Prostate gland (tissue), 2 donors: ENCODE measurements around the gene RNF141.

Source experiments
- CTCF ChIP-seq, 4 experiments: fragments of 200-600 bp in 2 of 4; fragments of 450-650 bp in 2 of 4; sonication (generic) in 2 of 4; IDR thresholded peaks; 1 replicate in 3 of 4; 2 replicates in 1 of 4; pipeline ENCODE4 v1.5.1; 2016 to 2019; ENCODE audit warnings: antibody characterized with exemption in 4 of 4, mild to moderate bottlenecking in 2 of 4, moderate library complexity in 2 of 4
- POLR2A ChIP-seq: fragments of 450-650 bp; IDR thresholded peaks from one replicate; pipeline ENCODE4 v1.6.1; 2016; ENCODE audit warnings: antibody characterized with exemption, mild to moderate bottlenecking
- POLR2AphosphoS5 ChIP-seq: sonication (generic); formaldehyde crosslinking; IDR thresholded peaks from one replicate; pipeline ENCODE4 v1.6.1; 2017; ENCODE audit warnings: antibody characterized with exemption

GRCh38 chr11:10495464-10495786, 45.6 kb downstream of the RNF141 start:
- no peak for TF ChIP-seq CTCF (IDR thresholded peaks at IDR 0.05)
- no peak for TF ChIP-seq POLR2AphosphoS5
- no peak for TF ChIP-seq POLR2A
